B cell (primary cell): ENCODE measurements around the gene SCAMP4. TPM values are rescaled to one million over a fixed set of nuclear protein-coding genes. Genes with fewer than 3 reads are reported as not detected.

Experiments used
- ATAC-seq: fragments of 200-7000 bp; cut with Tn5 transposase; one replicate; pipeline ENCODE4 v1.10.0; 2021; ENCODE audit warnings: low read depth, mild to moderate bottlenecking, moderate number of reproducible peaks, moderate library complexity
- CTCF ChIA-PET: fragments of 350-600 bp; sonication (Branson Sonifier 250); formaldehyde crosslinking; loops from one replicate; lab custom pipeline; 2021; ENCODE audit warnings: antibody characterized with exemption, inconsistent platforms; lab: Charles Lee
- POLR2A ChIA-PET: fragments of 350-600 bp; sonication (Branson Sonifier 250); formaldehyde crosslinking; loops from one replicate; lab custom pipeline; 2021; ENCODE audit warnings: antibody characterized with exemption; lab: Charles Lee
- DNase-seq: peaks from one replicate; pipeline ENCODE4 v3.0.0; 2013
- H2AFZ ChIP-seq: 2 replicates; pipeline ENCODE4 v1.6.1; 2012; ENCODE audit warnings: mild to moderate bottlenecking, low read depth, low read length; ENCODE audit not compliant: insufficient read depth, poor library complexity, severe bottlenecking
- H3K27ac ChIP-seq, 2 donors: 1 replicate in 1 of 2; 2 replicates in 1 of 2; pipeline ENCODE4 v1.5.1; 2012 to 2013; ENCODE audit warnings: low read length in 2 of 2, mild to moderate bottlenecking in 2 of 2, moderate library complexity in 1 of 2
- H3K27me3 ChIP-seq, 4 experiments: fragments of 200-600 bp in 1 of 4; sonication (generic) in 1 of 4; replicated peaks in 1 of 4; 1 replicate in 2 of 4; 2 replicates in 2 of 4; pipeline versions ENCODE4 v1.6.1 to v1.7.0; 2013 to 2016; ENCODE audit warnings: low read length in 3 of 4, mild to moderate bottlenecking in 2 of 4, mixed read lengths in 1 of 4, moderate library complexity in 1 of 4; ENCODE audit not compliant: insufficient read depth in 4 of 4, control insufficient read depth in 3 of 4; ENCODE audit errors: control extremely low read depth in 1 of 4
- H3K36me3 ChIP-seq, 2 experiments: replicated peaks in 1 of 2; 1 replicate in 1 of 2; 2 replicates in 1 of 2; pipeline versions ENCODE4 v1.6.1 to v1.7.1; 2013; ENCODE audit warnings: low read length in 1 of 2; ENCODE audit not compliant: insufficient read depth in 2 of 2, control insufficient read depth in 1 of 2; ENCODE audit errors: control extremely low read depth in 1 of 2, extremely low read depth in 1 of 2
- H3K4me1 ChIP-seq, 2 donors: fragments of 200-600 bp in 1 of 2; sonication (generic) in 1 of 2; 1 replicate in 1 of 2; 2 replicates in 1 of 2; pipeline versions ENCODE4 v1.5.1 to v1.6.1; 2013 to 2017; ENCODE audit warnings: low read length in 2 of 2; ENCODE audit not compliant: control insufficient read depth in 2 of 2, insufficient read depth in 2 of 2
- H3K4me2 ChIP-seq: replicated peaks from 2 replicates; pipeline ENCODE3; 2012; ENCODE audit warnings: mild to moderate bottlenecking, low read depth, low read length; ENCODE audit not compliant: poor library complexity, severe bottlenecking
- H3K4me3 ChIP-seq, 5 experiments: fragments of 200-600 bp in 1 of 5; sonication (generic) in 1 of 5; 1 replicate in 3 of 5; 2 replicates in 2 of 5; pipeline versions ENCODE4 v1.5.1 to v1.7.0; 2011 to 2016; ENCODE audit warnings: low read length in 4 of 5, mild to moderate bottlenecking in 4 of 5, low read depth in 2 of 5, control low read depth in 1 of 5, moderate library complexity in 1 of 5; ENCODE audit not compliant: insufficient read depth in 1 of 5; ENCODE audit errors: control extremely low read depth in 1 of 5, extremely low read depth in 1 of 5
- H3K79me2 ChIP-seq: fragments of 200-600 bp; sonication (generic); one replicate; pipeline ENCODE4 v1.6.0; 2016; ENCODE audit warnings: low read length; ENCODE audit not compliant: control insufficient read depth, insufficient read depth
- H3K9ac ChIP-seq: fragments of 200-600 bp; sonication (generic); 2 replicates; pipeline ENCODE4 v1.6.1; 2017; ENCODE audit warnings: mild to moderate bottlenecking, low read length, moderate library complexity
- H3K9me3 ChIP-seq, 3 donors: one replicate each; pipeline versions ENCODE4 v1.6.1 to v1.7.1; 2013; ENCODE audit warnings: low read length in 2 of 3; ENCODE audit not compliant: control insufficient read depth in 2 of 3, insufficient read depth in 1 of 3; ENCODE audit errors: control extremely low read depth in 1 of 3
- H4K20me1 ChIP-seq: 2 replicates; pipeline ENCODE4 v1.6.0; 2012; ENCODE audit warnings: mild to moderate bottlenecking, low read length; ENCODE audit not compliant: insufficient read depth, control insufficient read depth, poor library complexity, severe bottlenecking
- H3K27ac Mint-ChIP-seq: one replicate; pipeline ENCODE4 v1.8.0; 2021; ENCODE audit warnings: mixed read lengths
- H3K27me3 Mint-ChIP-seq: one replicate; pipeline ENCODE4 v1.8.0; 2021; ENCODE audit warnings: mixed read lengths
- H3K4me1 Mint-ChIP-seq: one replicate; pipeline ENCODE4 v1.8.0; 2021; ENCODE audit warnings: mixed read lengths
- H3K4me3 Mint-ChIP-seq: one replicate; pipeline ENCODE4 v1.8.0; 2021; ENCODE audit warnings: mixed read lengths
- H3K9me3 Mint-ChIP-seq: one replicate; pipeline ENCODE4 v1.8.0; 2022; ENCODE audit warnings: mixed read lengths; ENCODE audit not compliant: insufficient read depth
- CTCF ChIP-seq: fragments of 200-600 bp; IDR thresholded peaks from one replicate; pipeline ENCODE4 v1.8.0; 2022; ENCODE audit warnings: antibody characterized with exemption, mild to moderate bottlenecking
- EZH2 ChIP-seq: IDR thresholded peaks from 2 replicates; pipeline ENCODE4 v1.6.1; 2012; ENCODE audit warnings: borderline replicate concordance, low read depth, mild to moderate bottlenecking, moderate library complexity, low read length; ENCODE audit not compliant: insufficient read depth, poor library complexity, severe bottlenecking
- WGBS: methylation state at CpG from one replicate; pipeline ENCODE4 v1.1.5; 2013; ENCODE audit warnings: missing lambda C conversion rate; ENCODE audit not compliant: insufficient coverage; 5-methylcytosine and 5-hydroxymethylcytosine counted together
- intact Hi-C: fragments of 100-400 bp; cut with micrococcal nuclease; formaldehyde crosslinking; loops from one replicate; pipeline ENCODE4 v1.10.0; 2022
- polyA plus RNA-seq: library from polyadenylated mRNA; depleted of rRNA; stranded (reverse); fragments of >200 nt; gene quantifications from 2 replicates; pipeline ENCODE4 v1.2.3, GENCODE V29; 2012
- total RNA-seq, 2 donors: library from RNA; stranded (reverse); fragments of 120-200 nt in 1 of 2; gene quantifications; 1 replicate in 1 of 2; 2 replicates in 1 of 2; pipeline versions ENCODE4 v1.2.3 to v1.2.4, GENCODE V29; 2013 to 2022

The SCAMP4 gene
- total and polyA plus RNA-seq, 2 donors (not counting 1 experiment from before 2014, with no cell fraction given) = 47.9 to 60.0 TPM

GRCh38 chr19:1873524-1874473 lies 31.4 kb upstream of the SCAMP4 start:
- Histone ChIP-seq H3K36me3 (peaks cover 0 to 24% of the 10 kb centered on the region in 2 experiments), H3K4me2 (peak overlapping the region; percentile 99), H3K79me2 (peaks cover 70% of the 10 kb centered on the region), H3K27ac (peak overlapping the region in 1 of 2 donors; percentile 96), H3K9me3 (no peaks in the 10 kb centered on the region), H4K20me1 (peaks cover 50% of the 10 kb centered on the region), H3K9ac (no peak overlapping the region), H3K4me3 (no peak overlapping the region), H2AFZ (no peak overlapping the region), H3K4me1 (peaks cover 20 to 36% of the 10 kb centered on the region in 2 donors), H3K27me3 (no peaks in the 10 kb centered on the region)
- Mint-ChIP-seq H3K27me3 (no peaks in the 10 kb centered on the region), H3K4me3 (peak overlapping the region; percentile 73), H3K9me3 (no peaks in the 10 kb centered on the region), H3K27ac (peak overlapping the region; percentile 78), H3K4me1 (peaks cover 28% of the 10 kb centered on the region)
- POLR2A ChIA-PET = interaction anchor here (0.6 to 1.6 kb wide), 3 partner anchors 9 to 41 kb away, joined by 3 to 15 read pairs (median 7); no protein-coding TSS in a partner anchor
- CTCF ChIA-PET = interaction anchor here (0.7 kb wide), 1 partner anchor 9 kb away, joined by 3 read pairs; no protein-coding TSS in a partner anchor
- DNase-seq (peak; percentile 25), ATAC-seq (no peak)
- intact Hi-C loops = loop anchor here (10.0 kb wide), 1 partner anchor 141 kb away; the partner anchor contains the start of gene BTBD2
- TF ChIP-seq EZH2 (no peak), CTCF (no peak)
- WGBS = 89% methylated on average over 21 of the region's 29 CpGs
